ENCODE measurements around the gene TRPC3.

Gene TRPC3

GRCh38 chr4:121951521-121952110 is at the start of gene TRPC3:
TSS of gene TRPC3 (minus strand) at chr4:121952060. CDS start at chr4:121951680, 380 bp downstream.
- DNase-seq, result no peak

GRCh38 chr4:122000849-122001248 is 49.0 kb upstream of the TRPC3 start:
- DNase-seq, result no peak

- peak in 1 of 2 experiments; percentile 15 for DNase-seq
Observed at GRCh38 chr4:121998024-121998423, 46.2 kb upstream of the TRPC3 start.

- no peak for DNase-seq
Observed at GRCh38 chr4:121995790-121996537, 44.1 kb upstream of the TRPC3 start.

GRCh38 chr4:121991968-121992367 is 40.1 kb upstream of the TRPC3 start:
- no peak for DNase-seq

- no peak for DNase-seq
Observed at GRCh38 chr4:121990489-121990888, 38.6 kb upstream of the TRPC3 start.

GRCh38 chr4:121989715-121990114 is 37.9 kb upstream of the TRPC3 start:
- DNase-seq, result no peak

GRCh38 chr4:121988950-121989349 is 37.1 kb upstream of the TRPC3 start:
- no peak for DNase-seq

GRCh38 chr4:121980643-121981042 is 28.8 kb upstream of the TRPC3 start:
- DNase-seq, result no peak

GRCh38 chr4:121978172-121978516 is 26.3 kb upstream of the TRPC3 start:
- no peak for DNase-seq

GRCh38 chr4:121977251-121978171 is 25.7 kb upstream of the TRPC3 start:
- no peak for DNase-seq

GRCh38 chr4:121975784-121976183 is 23.9 kb upstream of the TRPC3 start:
- DNase-seq, result no peak

- DNase-seq, result no peak
Observed at GRCh38 chr4:121973816-121974215, 22.0 kb upstream of the TRPC3 start.

- DNase-seq, result no peak
Observed at GRCh38 chr4:121968859-121969258, 17.0 kb upstream of the TRPC3 start.

- DNase-seq, result no peak
Observed at GRCh38 chr4:121964958-121965357, 13.1 kb upstream of the TRPC3 start.

- no peak for DNase-seq
Observed at GRCh38 chr4:121960818-121961217, 9.0 kb upstream of the TRPC3 start.

- DNase-seq, result no peak
Observed at GRCh38 chr4:121958777-121959176, 6.9 kb upstream of the TRPC3 start.

- DNase-seq, result no peak
Observed at GRCh38 chr4:121957266-121957665, 5.4 kb upstream of the TRPC3 start.

GRCh38 chr4:121953860-121954259 is 2.0 kb upstream of the TRPC3 start:
- no peak for DNase-seq

- no peak for DNase-seq
Observed at GRCh38 chr4:121952290-121952689, 430 bp upstream of the TRPC3 start.

- no peak for DNase-seq
Observed at GRCh38 chr4:121950680-121951520, 960 bp downstream of the TRPC3 start.

GRCh38 chr4:121950212-121950679 is 1.6 kb downstream of the TRPC3 start:
- no peak for DNase-seq

- DNase-seq, result no peak
Observed at GRCh38 chr4:121946644-121947043, 5.2 kb downstream of the TRPC3 start.
